HEK293 (cell line): Measurements from ENCODE around the gene GSAP.

ENCODE experiments used
- CTCF ChIA-PET: fragments of 350-600 bp; formaldehyde crosslinking; extraction: SDS; loops from one replicate; lab custom pipeline; 2021; ENCODE audit warnings: antibody characterized with exemption; lab: Yijun Ruan, JAX
- POLR2A ChIA-PET: fragments of 300-600 bp; formaldehyde crosslinking; extraction: SDS; loops from one replicate; lab custom pipeline; 2020; ENCODE audit warnings: antibody characterized with exemption, inconsistent platforms; lab: Yijun Ruan, JAX
- H3K27ac ChIP-seq: fragments of 200-500 bp; sonication (Bioruptor generic); 2 replicates; pipeline ENCODE4 v1.5.1; 2014; ENCODE audit warnings: low read depth, low read length, control low read depth, inconsistent platforms; ENCODE audit errors: extremely low read depth
- H3K36me3 ChIP-seq, 2 experiments: fragments of 200-500 bp in 1 of 2; sonication (Bioruptor generic) in 1 of 2; 1 replicate in 1 of 2; 2 replicates in 1 of 2; pipeline ENCODE4 v1.5.1; 2014 to 2017; ENCODE audit warnings: inconsistent platforms in 2 of 2, low read length in 2 of 2; ENCODE audit not compliant: control insufficient read depth in 2 of 2, insufficient read depth in 1 of 2
- H3K4me1 ChIP-seq: fragments of 200-500 bp; sonication (Bioruptor generic); 2 replicates; pipeline ENCODE4 v1.5.1; 2014; ENCODE audit warnings: mild to moderate bottlenecking, low read length, inconsistent platforms; ENCODE audit not compliant: control insufficient read depth, insufficient read depth
- H3K4me3 ChIP-seq: 2 replicates; pipeline ENCODE4 v1.5.1; 2011; ENCODE audit warnings: low read depth, mild to moderate bottlenecking, control low read depth, low read length, moderate library complexity
- H3K9me3 ChIP-seq: fragments of 200-500 bp; sonication (Bioruptor generic); 2 replicates; pipeline ENCODE4 v1.5.1; 2014; ENCODE audit warnings: low read depth, low read length, inconsistent platforms; ENCODE audit not compliant: control insufficient read depth, insufficient read depth
- MYNN ChIP-seq: fragments of 450-650 bp; formaldehyde crosslinking; IDR thresholded peaks from 2 replicates; pipeline ENCODE4 v1.5.1; 2016; ENCODE audit warnings: missing biosample characterization, missing genetic modification characterization, borderline replicate concordance
- PRDM2 ChIP-seq: fragments of 450-650 bp; formaldehyde crosslinking; IDR thresholded peaks from 2 replicates; pipeline ENCODE4 v1.5.1; 2016; ENCODE audit warnings: missing biosample characterization, missing genetic modification characterization, borderline replicate concordance
- TSHZ1 ChIP-seq: fragments of 450-650 bp; formaldehyde crosslinking; IDR thresholded peaks from 2 replicates; pipeline ENCODE4 v1.5.1; 2016; ENCODE audit warnings: missing biosample characterization, missing genetic modification characterization, borderline replicate concordance
- ZBTB11 ChIP-seq: fragments of 450-650 bp; formaldehyde crosslinking; conservative IDR thresholded peaks from 2 replicates; pipeline ENCODE4 v1.5.1; 2016; ENCODE audit warnings: low read depth, missing biosample characterization, missing genetic modification characterization
- ZNF169 ChIP-seq: fragments of 450-650 bp; formaldehyde crosslinking; IDR thresholded peaks from 2 replicates; pipeline ENCODE4 v1.5.1; 2016; ENCODE audit warnings: missing biosample characterization, missing genetic modification characterization
- ZNF311 ChIP-seq: fragments of 450-650 bp; formaldehyde crosslinking; IDR thresholded peaks from 2 replicates; pipeline ENCODE4 v1.5.1; 2017; ENCODE audit warnings: missing biosample characterization, missing genetic modification characterization, borderline replicate concordance
- ZNF610 ChIP-seq: fragments of 450-650 bp; formaldehyde crosslinking; IDR thresholded peaks from 2 replicates; pipeline ENCODE4 v1.5.1; 2016; ENCODE audit warnings: missing biosample characterization, missing genetic modification characterization, borderline replicate concordance
- ZNF777 ChIP-seq: fragments of 450-650 bp; formaldehyde crosslinking; IDR thresholded peaks from 2 replicates; pipeline ENCODE4 v1.5.1; 2017; ENCODE audit warnings: missing biosample characterization, missing genetic modification characterization, borderline replicate concordance

GSAP gene

GRCh38 chr7:77329466-77330168, 86.5 kb downstream of the GSAP start (continued):
- TF ChIP-seq PRDM2 (tag by site-specific recombination) (no peak), ZNF610 (tag by site-specific recombination) (no peak), ZNF777 (tag by site-specific recombination) (no peak), ZBTB11 (tag by site-specific recombination) (no peak), ZNF169 (tag by site-specific recombination) (no peak), TSHZ1 (tag by site-specific recombination) (no peak)
- TF ChIP-seq, all 188 proteins: peak for 0

GRCh38 chr7:77328669-77329068, 87.5 kb downstream of the GSAP start:
- Histone ChIP-seq H3K9me3 (no peaks in the 10 kb centered on the region), H3K27ac (no peak overlapping the region), H3K36me3 (no peaks in the 10 kb centered on the region), H3K4me1 (no peaks in the 10 kb centered on the region; the same call in 1 of the 2 replicates), H3K4me3 (no peak overlapping the region)
- ChIA-PET CTCF (interaction anchor here (0.7 to 1.3 kb wide), 5 partner anchors 33 to 709 kb away, joined by 3 to 5 read pairs (median 3); no protein-coding TSS in a partner anchor), POLR2A (interaction anchor here (0.6 kb wide), 1 partner anchor 80 kb away, joined by 3 read pairs; no protein-coding TSS in a partner anchor)
- TF ChIP-seq ZNF311 (tag by site-specific recombination) (no peak), MYNN (peak; percentile 94)
